ENCODE measurements around the gene PCOLCE2.

DNA sequence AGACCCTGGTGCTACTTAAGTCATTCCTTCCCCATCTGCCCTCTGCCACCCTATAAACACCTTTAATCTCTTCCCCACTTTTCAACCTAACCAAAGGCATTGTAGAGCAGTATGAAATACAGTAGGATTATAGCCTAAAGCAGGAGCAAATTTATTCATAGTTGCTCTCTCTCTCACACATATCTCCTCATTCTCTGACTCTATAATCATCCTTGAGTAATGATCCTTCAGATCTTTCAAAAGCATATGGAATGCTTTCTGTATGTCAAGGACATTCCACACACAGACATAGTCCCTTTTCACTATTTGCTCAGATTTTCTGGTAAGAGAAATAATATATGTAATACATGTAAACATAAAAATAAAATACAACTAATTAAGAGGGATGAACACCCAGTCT, 111.0 kb downstream of the PCOLCE2 start:
- TF ChIP-seq SIN3A (IDR thresholded peaks at IDR 0.05; ENCODE audit: low read depth) (no peak), POLR2AphosphoS5 (IDR thresholded peaks at IDR 0.05; ENCODE audit: low read depth, low read length) (no peak), POLR2A (IDR thresholded peaks at IDR 0.05; ENCODE audit: borderline replicate concordance, extremely low read depth, insufficient read depth, insufficient read length) (no peak), SP1 (IDR thresholded peaks at IDR 0.05; ENCODE audit: low read depth) (no peak), TCF7L2 (IDR thresholded peaks at IDR 0.05; ENCODE audit: borderline replicate concordance, extremely low read depth, insufficient read depth, insufficient read length) (no peak), EZH2phosphoT487 (IDR thresholded peaks at IDR 0.05; ENCODE audit: borderline replicate concordance) (no peak), RAD21 (IDR thresholded peaks at IDR 0.05; ENCODE audit: low read depth) (no peak), EZH2 (IDR thresholded peaks at IDR 0.05) (no peak), CEBPB (IDR thresholded peaks at IDR 0.05; ENCODE audit: low read depth) (no peak)
- TF ChIP-seq, protein P1, sequence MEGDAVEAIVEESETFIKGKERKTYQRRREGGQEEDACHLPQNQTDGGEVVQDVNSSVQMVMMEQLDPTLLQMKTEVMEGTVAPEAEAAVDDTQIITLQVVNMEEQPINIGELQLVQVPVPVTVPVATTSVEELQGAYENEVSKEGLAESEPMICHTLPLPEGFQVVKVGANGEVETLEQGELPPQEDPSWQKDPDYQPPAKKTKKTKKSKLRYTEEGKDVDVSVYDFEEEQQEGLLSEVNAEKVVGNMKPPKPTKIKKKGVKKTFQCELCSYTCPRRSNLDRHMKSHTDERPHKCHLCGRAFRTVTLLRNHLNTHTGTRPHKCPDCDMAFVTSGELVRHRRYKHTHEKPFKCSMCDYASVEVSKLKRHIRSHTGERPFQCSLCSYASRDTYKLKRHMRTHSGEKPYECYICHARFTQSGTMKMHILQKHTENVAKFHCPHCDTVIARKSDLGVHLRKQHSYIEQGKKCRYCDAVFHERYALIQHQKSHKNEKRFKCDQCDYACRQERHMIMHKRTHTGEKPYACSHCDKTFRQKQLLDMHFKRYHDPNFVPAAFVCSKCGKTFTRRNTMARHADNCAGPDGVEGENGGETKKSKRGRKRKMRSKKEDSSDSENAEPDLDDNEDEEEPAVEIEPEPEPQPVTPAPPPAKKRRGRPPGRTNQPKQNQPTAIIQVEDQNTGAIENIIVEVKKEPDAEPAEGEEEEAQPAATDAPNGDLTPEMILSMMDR (IDR thresholded peaks at IDR 0.05 in 2 of 3, conservative IDR thresholded peaks at IDR 0.05 in 1 of 3; ENCODE audit: borderline replicate concordance in 1 of 3, insufficient read depth in 1 of 3, low read depth in 2 of 3, low read length in 2 of 3): no peak
- TF ChIP-seq, protein P2, sequence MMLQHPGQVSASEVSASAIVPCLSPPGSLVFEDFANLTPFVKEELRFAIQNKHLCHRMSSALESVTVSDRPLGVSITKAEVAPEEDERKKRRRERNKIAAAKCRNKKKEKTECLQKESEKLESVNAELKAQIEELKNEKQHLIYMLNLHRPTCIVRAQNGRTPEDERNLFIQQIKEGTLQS (IDR thresholded peaks at IDR 0.05): no peak
- TF ChIP-seq, protein P3, sequence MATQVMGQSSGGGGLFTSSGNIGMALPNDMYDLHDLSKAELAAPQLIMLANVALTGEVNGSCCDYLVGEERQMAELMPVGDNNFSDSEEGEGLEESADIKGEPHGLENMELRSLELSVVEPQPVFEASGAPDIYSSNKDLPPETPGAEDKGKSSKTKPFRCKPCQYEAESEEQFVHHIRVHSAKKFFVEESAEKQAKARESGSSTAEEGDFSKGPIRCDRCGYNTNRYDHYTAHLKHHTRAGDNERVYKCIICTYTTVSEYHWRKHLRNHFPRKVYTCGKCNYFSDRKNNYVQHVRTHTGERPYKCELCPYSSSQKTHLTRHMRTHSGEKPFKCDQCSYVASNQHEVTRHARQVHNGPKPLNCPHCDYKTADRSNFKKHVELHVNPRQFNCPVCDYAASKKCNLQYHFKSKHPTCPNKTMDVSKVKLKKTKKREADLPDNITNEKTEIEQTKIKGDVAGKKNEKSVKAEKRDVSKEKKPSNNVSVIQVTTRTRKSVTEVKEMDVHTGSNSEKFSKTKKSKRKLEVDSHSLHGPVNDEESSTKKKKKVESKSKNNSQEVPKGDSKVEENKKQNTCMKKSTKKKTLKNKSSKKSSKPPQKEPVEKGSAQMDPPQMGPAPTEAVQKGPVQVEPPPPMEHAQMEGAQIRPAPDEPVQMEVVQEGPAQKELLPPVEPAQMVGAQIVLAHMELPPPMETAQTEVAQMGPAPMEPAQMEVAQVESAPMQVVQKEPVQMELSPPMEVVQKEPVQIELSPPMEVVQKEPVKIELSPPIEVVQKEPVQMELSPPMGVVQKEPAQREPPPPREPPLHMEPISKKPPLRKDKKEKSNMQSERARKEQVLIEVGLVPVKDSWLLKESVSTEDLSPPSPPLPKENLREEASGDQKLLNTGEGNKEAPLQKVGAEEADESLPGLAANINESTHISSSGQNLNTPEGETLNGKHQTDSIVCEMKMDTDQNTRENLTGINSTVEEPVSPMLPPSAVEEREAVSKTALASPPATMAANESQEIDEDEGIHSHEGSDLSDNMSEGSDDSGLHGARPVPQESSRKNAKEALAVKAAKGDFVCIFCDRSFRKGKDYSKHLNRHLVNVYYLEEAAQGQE (IDR thresholded peaks at IDR 0.05; ENCODE audit: low read depth): no peak

Measured in HCT116 (cell line).